NCI-H1105 (cell line): ENCODE data around the gene NOS1AP.
A peak's percentile ranks its signal among the peaks of the same experiment; 100 is the strongest.
"Not testable (repeated sequence)": the region's sequence is repeated elsewhere in the genome, so short reads cannot be mapped to it uniquely, and the experiment has no call there.

Source experiments
- DNase-seq: peaks from one replicate; lab custom pipeline; 2025; lab: John Stamatoyannopoulos, UW

Gene NOS1AP

GRCh38 chr1:162069334-162070093 is at the start of gene NOS1AP:
Gene NOS1AP, plus strand, starts transcription at chr1:162069691. Its CDS starts 487 bp downstream, at chr1:162070178.
- DNase-seq: peak; percentile 84

DNA sequence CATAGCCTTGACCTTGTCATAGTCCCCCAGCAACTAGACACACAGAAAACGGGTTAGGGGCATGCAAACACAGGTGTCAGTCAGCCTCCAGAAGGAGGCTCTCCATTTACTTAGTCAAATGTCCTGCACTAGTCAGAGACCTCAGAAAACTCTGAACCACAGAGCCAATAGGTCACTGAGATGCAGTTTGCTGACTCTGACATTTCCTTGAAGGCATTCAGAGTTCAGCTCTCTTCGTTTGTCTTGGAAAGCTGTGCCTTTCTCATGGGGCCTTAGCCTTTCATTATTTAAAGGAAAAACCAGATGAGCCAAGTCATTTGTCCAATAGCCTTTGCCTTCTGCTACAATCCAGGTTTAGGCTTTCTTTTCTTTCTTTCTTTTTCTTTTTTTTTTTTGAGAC is 49.3 kb upstream of the NOS1AP start:
- no peak for DNase-seq

DNA sequence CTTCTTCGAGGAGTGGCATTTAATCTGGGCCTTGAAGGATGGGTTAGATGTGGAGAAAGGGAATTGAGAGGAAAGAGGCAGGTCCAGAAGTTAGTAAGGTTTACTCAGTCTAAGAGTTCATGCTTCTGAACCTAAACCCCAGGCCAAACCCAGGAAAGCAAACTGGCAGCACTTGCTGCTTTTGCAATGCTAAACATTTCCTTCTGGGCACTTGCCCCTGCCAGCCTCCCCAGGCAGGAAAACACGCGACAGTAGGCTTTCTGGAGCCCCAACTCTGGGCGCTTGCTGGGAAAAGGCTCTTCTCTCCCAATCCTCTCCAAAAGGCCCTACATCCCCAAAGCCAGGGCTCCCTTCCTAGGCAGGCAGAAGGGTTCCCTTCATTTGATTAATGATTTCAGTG is 48.4 kb upstream of the NOS1AP start:
- no peak for DNase-seq

GRCh38 chr1:162022626-162023025 is 46.9 kb upstream of the NOS1AP start:
- no peak for DNase-seq

GRCh38 chr1:162023181-162023546 is 46.3 kb upstream of the NOS1AP start:
- no peak for DNase-seq

DNA sequence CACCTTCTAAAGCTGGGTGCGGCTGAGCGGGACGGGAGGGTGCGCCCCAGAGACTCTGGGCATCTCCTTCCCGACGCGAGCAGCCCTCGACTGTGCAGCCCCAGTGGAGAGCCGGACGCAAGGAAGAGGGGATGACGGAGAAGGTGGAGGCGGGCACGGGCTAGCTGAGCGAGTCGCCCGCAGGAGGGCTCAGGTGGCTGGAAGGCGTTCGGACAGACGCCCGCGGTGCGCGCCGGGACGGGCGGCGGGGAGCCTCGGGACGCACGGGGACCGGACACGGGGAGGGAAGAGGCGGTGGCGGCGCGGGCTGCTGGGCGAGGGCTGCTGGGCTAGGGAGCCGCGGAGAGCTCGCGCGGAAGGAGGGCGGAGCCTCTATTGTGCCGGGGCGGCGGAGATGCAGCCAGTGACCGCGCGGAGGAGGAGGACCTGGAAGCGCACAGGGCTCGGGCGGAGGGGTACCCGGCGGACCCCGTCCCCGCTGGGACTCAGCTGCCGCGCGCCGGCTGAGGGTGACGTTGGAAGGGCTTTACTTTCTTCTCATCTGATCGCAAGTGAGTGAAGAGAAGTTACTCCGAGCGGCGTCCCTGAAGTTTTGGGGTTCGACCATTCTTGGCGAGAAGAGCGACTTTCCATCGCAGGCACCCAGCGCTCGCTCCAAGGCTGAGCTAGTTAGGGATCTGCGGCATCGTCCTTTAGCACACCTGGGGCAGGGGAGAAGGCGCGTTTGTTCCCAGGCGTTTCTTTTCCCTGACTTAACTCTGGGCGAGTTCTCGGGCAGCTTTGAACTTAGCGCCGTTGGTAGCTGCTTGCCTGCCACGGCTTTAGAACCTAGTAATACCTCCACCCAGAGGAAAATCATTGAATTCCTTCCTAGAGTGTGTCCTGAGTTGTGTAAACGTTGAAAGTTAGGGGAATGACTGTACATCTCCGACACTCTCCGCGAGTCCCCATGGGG is 45.7 kb upstream of the NOS1AP start, which contains the start of gene OLFML2B:
TSS of gene OLFML2B (minus strand) at position 323 of the 955 bp plus-strand sequence. CDS start 439 bp downstream, outside the sequence.
- DNase-seq: peak; percentile 57

DNA sequence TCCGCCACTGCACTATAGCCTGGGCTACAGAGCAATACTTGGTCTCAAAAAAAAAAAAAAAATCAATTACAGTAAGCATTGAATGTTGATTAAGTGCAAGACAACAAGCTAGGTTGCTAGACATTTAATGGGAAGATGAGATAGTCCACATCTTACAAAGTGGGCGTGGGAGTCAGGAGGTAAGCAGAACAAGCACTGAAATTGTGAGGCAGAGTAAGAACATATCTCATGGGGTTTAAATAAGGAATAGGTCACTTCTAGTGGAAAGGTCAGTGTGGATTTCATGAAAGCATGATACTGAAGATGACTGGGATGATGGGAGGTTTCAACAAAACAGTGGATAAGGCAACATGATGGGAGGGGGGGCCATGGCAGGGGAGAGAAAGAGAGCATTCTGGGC is 44.0 kb upstream of the NOS1AP start:
- DNase-seq: no peak

- no peak for DNase-seq
Measured at GRCh38 chr1:162026881-162027280, 42.6 kb upstream of the NOS1AP start.

- DNase-seq: peak; percentile 36
Measured at GRCh38 chr1:162028726-162029125, 40.8 kb upstream of the NOS1AP start.

- DNase-seq: peak; percentile 67
Measured at GRCh38 chr1:162029157-162029556, 40.3 kb upstream of the NOS1AP start.

- DNase-seq: no peak
Measured at GRCh38 chr1:162030759-162031280, 38.7 kb upstream of the NOS1AP start.

DNA sequence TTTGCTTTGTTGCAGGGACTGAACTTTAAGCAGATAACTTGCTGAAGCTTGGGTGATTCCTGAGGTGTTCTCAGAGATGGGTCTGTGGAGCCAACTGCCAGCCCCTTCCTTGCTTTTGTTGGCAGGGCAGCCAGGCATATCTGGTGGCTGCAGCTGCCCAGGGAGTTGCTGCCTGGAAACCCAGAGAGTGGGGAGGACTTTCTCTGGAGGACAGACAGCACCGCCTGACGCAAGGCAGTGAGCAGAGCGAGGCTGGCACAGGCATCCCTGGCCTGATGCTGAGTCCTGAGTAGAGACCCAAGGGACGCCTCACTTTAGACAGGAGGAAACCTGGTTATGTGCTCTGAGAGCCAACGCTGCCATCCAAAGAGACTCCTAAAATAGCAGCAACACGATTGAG is 36.1 kb upstream of the NOS1AP start:
- no peak for DNase-seq

GRCh38 chr1:162035241-162035640 is 34.2 kb upstream of the NOS1AP start:
- DNase-seq: peak; percentile 19

DNA sequence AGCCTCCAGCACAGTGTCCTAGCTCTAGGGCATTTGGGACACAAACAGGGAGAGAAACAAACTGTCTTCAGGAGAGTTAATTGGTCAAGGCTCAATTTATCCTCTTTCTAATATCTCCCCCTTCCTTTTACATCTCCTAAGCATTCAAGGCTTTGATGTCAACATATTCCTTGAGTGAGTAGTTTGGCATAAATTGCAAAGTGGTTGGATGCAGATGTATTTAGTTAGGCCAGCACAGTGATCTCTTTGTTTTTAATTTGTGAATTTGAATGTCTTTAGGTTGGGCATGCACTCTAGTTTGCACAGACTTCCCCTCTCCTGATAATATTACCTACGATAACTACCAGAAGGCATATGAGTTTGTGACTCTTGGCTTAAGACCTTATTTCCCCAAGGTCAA is 33.3 kb upstream of the NOS1AP start:
- DNase-seq: no peak

DNA sequence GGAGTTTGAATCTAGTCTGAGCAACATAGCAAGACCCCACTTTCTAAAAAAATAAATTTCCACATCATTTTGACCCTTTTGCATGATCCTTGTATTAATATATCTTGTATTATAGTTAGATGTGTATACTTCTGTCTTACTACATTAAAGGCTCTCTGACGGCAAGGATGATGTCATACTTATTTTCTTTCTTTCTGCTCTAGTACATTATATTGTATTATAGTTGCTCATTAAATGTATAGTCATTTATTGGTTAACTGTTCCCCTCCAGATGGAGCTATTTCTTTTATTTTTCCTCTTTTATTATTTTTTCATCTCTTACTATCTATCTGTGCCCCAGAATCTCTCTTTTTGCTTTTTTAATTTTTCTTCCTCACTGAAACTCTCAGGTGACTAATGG is 30.9 kb upstream of the NOS1AP start:
- DNase-seq: no peak

- no peak for DNase-seq
Measured at GRCh38 chr1:162040001-162040400, 29.5 kb upstream of the NOS1AP start.

DNA sequence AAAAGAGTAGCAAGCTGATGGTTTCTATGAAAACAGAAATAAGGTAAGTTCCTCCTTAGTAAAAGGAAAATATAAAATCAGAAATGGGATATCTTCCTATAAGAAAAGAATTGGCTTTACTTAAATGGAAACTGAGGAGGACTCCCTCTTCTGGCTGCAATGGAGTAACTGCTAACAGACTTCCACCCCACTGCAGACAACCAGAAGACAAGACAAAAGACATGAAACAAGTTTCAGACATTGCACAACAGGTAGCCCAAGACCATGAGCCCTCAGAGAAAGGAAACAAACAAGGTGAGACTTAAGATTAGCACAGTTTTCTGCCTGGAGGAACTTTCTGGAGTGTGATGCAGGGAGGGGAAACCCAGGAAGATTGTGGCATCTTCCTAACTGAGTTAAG is 28.8 kb upstream of the NOS1AP start:
- no peak for DNase-seq

- DNase-seq: no peak
Measured at GRCh38 chr1:162042361-162042760, 27.1 kb upstream of the NOS1AP start.

DNA sequence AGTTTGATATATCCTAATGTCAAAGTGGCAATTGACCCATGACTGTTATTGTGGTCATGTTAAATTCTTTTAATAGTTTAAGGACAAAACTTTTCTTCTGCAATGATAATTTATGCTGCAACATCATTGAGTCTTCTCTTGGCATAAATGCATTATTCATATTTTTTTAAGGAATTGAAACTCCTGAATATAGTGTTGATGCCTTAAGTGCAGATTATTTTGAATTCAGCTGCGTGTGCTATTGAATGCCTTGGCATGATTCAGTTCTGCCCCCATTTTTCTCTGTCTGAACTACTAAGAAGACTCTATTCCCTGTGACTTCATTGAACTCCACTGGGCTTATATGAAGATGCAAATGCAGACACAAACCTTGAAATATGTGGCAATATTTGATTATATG is 22.6 kb upstream of the NOS1AP start:
- DNase-seq: no peak

DNA sequence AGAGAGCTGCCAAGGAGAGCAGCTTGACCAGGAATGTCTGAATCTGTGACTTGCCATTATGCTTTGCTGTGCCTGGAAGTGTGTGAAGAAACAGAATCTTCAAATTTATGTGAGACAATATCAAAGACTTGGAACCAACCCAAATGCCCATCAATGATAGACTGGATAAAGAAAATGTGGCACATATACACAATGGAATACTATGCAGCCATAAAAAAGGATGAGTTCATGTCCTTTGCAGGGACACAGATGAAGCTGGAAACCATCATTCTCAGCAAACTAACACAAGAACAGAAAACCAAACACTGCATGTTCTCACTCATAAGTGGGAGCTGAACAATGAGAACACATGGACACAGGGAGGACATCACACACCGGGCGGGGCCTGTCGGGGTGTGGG is 15.5 kb upstream of the NOS1AP start:
- not testable (repeated sequence) for DNase-seq

DNA sequence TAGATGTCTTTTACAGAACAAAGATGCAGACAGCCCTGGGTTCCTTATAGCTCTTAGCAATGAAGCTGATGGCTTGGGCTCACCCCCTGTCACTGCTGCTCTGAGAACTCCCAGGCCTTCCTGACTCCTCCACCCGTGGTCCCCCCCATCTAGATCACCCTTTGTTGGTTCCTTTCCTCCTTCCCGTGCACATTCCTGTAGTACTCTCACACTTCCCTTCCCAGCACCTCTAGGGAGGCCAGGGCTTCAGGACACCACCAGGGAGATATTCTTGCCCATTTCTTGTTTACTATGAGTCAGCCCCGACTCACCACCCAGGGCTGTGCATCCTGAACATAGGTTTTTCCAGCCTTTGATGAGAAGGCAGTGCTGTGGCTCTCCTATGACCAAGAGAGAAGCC is 14.4 kb upstream of the NOS1AP start:
- no peak for DNase-seq

DNA sequence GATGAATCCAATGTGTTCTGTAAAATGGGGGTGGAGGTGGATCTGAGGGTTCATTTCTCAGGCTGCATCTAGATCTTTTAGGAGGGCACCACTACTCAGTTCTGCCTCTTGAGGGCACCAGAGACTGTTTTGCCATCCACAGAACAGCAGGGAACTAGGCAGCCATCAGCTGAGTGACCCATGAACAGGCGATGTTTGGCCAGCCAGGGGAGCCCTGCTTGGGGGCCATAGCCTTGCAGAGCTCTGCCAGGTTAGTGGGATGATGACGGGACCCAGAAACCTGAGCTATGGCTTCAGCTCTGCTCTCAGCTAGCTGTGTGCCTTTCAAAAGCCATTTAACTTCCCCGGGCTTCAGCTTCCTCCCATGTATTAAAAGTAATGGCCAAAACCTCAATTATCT is 13.4 kb upstream of the NOS1AP start:
- DNase-seq: peak; percentile 34

GRCh38 chr1:162056579-162056978 is 12.9 kb upstream of the NOS1AP start:
- DNase-seq: no peak
